ENCODE data around the gene FARP1.
A peak's percentile ranks its signal among the peaks of the same experiment; 100 is the strongest.

FARP1 gene

GRCh38 chr13:98275681-98276171 is 132.8 kb downstream of the FARP1 start:
- H3K27ac ChIP-seq = no peak overlapping the region
- no peak overlapping the region for H3K4me2 ChIP-seq (ENCODE audit: low read length)
- no peaks in the 10 kb centered on the region for H3K36me3 ChIP-seq (ENCODE audit: control insufficient read depth, insufficient read depth, low read length)
- H3K27me3 ChIP-seq (ENCODE audit: control insufficient read depth, insufficient read depth, low read length) = no peaks in the 10 kb centered on the region
- no peaks in the 10 kb centered on the region for H3K9me3 ChIP-seq (ENCODE audit: control insufficient read depth, low read length)
- peaks cover 4% of the 10 kb centered on the region for H3K79me2 ChIP-seq
- no peak overlapping the region for H2AFZ ChIP-seq
- TF ChIP-seq CTCF (IDR thresholded peaks at IDR 0.05) = no peak
- H3K4me3 ChIP-seq (ENCODE audit: low read depth, low read length) = no peak overlapping the region
- H3K4me1 ChIP-seq = peaks cover 9% of the 10 kb centered on the region
- H3K9ac ChIP-seq = no peak overlapping the region

GRCh38 chr13:98276486-98276885 is 133.6 kb downstream of the FARP1 start:
- Histone ChIP-seq H3K27ac (no peak overlapping the region), H3K27me3 (ENCODE audit: control insufficient read depth, insufficient read depth, low read length) (no peaks in the 10 kb centered on the region), H3K9ac (no peak overlapping the region), H3K9me3 (ENCODE audit: control insufficient read depth, low read length) (no peaks in the 10 kb centered on the region), H3K4me1 (peaks cover 9% of the 10 kb centered on the region), H3K79me2 (peaks cover 4% of the 10 kb centered on the region), H3K36me3 (ENCODE audit: control insufficient read depth, insufficient read depth, low read length) (no peaks in the 10 kb centered on the region), H3K4me3 (ENCODE audit: low read depth, low read length) (no peak overlapping the region), H2AFZ (no peak overlapping the region), H3K4me2 (ENCODE audit: low read length) (no peak overlapping the region)
- TF ChIP-seq CTCF (IDR thresholded peaks at IDR 0.05) = no peak

GRCh38 chr13:98278068-98278724 is 135.3 kb downstream of the FARP1 start:
- Histone ChIP-seq H3K4me3 (ENCODE audit: low read depth, low read length) (no peak overlapping the region), H3K9ac (no peak overlapping the region), H3K9me3 (ENCODE audit: control insufficient read depth, low read length) (no peaks in the 10 kb centered on the region), H3K79me2 (no peaks in the 10 kb centered on the region), H3K4me1 (peaks cover 8% of the 10 kb centered on the region), H3K27ac (no peak overlapping the region), H3K36me3 (ENCODE audit: control insufficient read depth, insufficient read depth, low read length) (no peaks in the 10 kb centered on the region), H3K4me2 (ENCODE audit: low read length) (no peak overlapping the region), H2AFZ (no peak overlapping the region), H3K27me3 (ENCODE audit: control insufficient read depth, insufficient read depth, low read length) (no peaks in the 10 kb centered on the region)
- TF ChIP-seq CTCF (IDR thresholded peaks at IDR 0.05) = no peak

GRCh38 chr13:98279473-98280175 is 136.7 kb downstream of the FARP1 start:
- no peak overlapping the region for H3K9ac ChIP-seq
- H3K9me3 ChIP-seq (ENCODE audit: control insufficient read depth, low read length) = no peaks in the 10 kb centered on the region
- no peaks in the 10 kb centered on the region for H3K79me2 ChIP-seq
- peak overlapping the region; percentile 66 for H3K27ac ChIP-seq
- H3K27me3 ChIP-seq (ENCODE audit: control insufficient read depth, insufficient read depth, low read length) = no peaks in the 10 kb centered on the region
- peaks cover 2% of the 10 kb centered on the region for H3K4me1 ChIP-seq
- peak overlapping the region; percentile 69 for H2AFZ ChIP-seq
- H3K4me2 ChIP-seq (ENCODE audit: low read length) = peak overlapping the region; percentile 68
- TF ChIP-seq CTCF (IDR thresholded peaks at IDR 0.05) = no peak
- H3K4me3 ChIP-seq (ENCODE audit: low read depth, low read length) = peak overlapping the region; percentile 38
- H3K36me3 ChIP-seq (ENCODE audit: control insufficient read depth, insufficient read depth, low read length) = no peaks in the 10 kb centered on the region

Measured in parathyroid adenoma (tissue), 2 donors.